SU-DHL-6 (cell line): ENCODE results near the gene POLR2E.

Experiments
- EZH2phosphoT487 ChIP-seq: fragments of 200-600 bp; sonication (generic), shearing (Covaris generic); conservative IDR thresholded peaks from 2 replicates; pipeline ENCODE4 v1.6.1; 2018; ENCODE audit warnings: mild to moderate bottlenecking, antibody characterized with exemption, low read length, moderate library complexity, mixed read lengths
- TF ChIP-seq, protein P1 (sequence below): fragments of 200-600 bp; sonication (generic); IDR thresholded peaks from one replicate; pipeline ENCODE4 v1.5.1; 2017; ENCODE audit warnings: antibody characterized with exemption, mild to moderate bottlenecking, low read length, moderate library complexity; ENCODE audit not compliant: insufficient read depth, poor library complexity, severe bottlenecking

DNA sequence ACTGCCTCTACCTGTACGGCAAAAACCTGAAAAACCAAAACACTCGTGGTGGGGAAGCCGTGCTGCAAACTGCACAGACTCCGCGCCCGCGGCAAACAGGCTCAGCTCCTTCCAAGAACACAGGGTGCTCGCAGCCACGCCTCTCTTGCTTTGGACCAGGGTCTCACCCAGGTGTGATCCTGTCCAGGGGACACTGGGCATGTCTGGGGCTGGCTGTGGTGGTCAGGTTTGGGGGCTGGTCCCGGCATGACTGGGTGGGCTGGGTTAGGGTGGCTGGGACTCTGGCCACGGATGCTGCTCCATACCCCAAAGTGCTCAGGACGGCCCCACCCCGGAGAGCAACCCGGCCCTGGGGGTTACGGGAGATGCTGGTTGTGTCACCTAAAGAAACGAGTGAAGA is 22.5 kb upstream of the POLR2E start:
- TF ChIP-seq, protein P1, sequence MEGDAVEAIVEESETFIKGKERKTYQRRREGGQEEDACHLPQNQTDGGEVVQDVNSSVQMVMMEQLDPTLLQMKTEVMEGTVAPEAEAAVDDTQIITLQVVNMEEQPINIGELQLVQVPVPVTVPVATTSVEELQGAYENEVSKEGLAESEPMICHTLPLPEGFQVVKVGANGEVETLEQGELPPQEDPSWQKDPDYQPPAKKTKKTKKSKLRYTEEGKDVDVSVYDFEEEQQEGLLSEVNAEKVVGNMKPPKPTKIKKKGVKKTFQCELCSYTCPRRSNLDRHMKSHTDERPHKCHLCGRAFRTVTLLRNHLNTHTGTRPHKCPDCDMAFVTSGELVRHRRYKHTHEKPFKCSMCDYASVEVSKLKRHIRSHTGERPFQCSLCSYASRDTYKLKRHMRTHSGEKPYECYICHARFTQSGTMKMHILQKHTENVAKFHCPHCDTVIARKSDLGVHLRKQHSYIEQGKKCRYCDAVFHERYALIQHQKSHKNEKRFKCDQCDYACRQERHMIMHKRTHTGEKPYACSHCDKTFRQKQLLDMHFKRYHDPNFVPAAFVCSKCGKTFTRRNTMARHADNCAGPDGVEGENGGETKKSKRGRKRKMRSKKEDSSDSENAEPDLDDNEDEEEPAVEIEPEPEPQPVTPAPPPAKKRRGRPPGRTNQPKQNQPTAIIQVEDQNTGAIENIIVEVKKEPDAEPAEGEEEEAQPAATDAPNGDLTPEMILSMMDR = no peak
- no peak for TF ChIP-seq EZH2phosphoT487
